K562 (cell line): ENCODE data around the gene DSC2. TPM values are rescaled to one million over a fixed set of nuclear protein-coding genes. Genes with fewer than 3 reads are reported as not detected.

Source experiments
- CBX8 ChIP-seq: fragments of 200-600 bp; sonication (generic); IDR thresholded peaks from 2 replicates; pipeline ENCODE4 v1.6.1; 2012; ENCODE audit warnings: borderline replicate concordance, mixed run types, low read depth, mild to moderate bottlenecking, moderate library complexity, mixed read lengths, low read length, control low read depth, inconsistent platforms; ENCODE audit not compliant: poor library complexity, severe bottlenecking; ENCODE audit errors: extremely low read depth
- ELF4 ChIP-seq: fragments of 450-650 bp; formaldehyde crosslinking; IDR thresholded peaks from 2 replicates; pipeline ENCODE4 v1.4.0; 2022; ENCODE audit warnings: missing genetic modification characterization
- GATAD2B ChIP-seq: fragments of 450-650 bp; IDR thresholded peaks from 2 replicates; pipeline ENCODE4 v1.6.1; 2017; ENCODE audit warnings: mild to moderate bottlenecking, borderline replicate concordance
- ILF3 ChIP-seq: fragments of 450-650 bp; IDR thresholded peaks from 2 replicates; pipeline ENCODE4 v1.6.1; 2018; ENCODE audit warnings: antibody characterized with exemption, mild to moderate bottlenecking, moderate library complexity, borderline replicate concordance
- MEIS2 ChIP-seq: fragments of 450-650 bp; IDR thresholded peaks from 2 replicates; pipeline ENCODE4 v1.6.1; 2014; ENCODE audit warnings: mild to moderate bottlenecking; ENCODE audit not compliant: partially characterized antibody
- SOX6 ChIP-seq: fragments of 450-650 bp; IDR thresholded peaks from 2 replicates; pipeline ENCODE4 v1.6.1; 2014; ENCODE audit warnings: mild to moderate bottlenecking
- TCFL5 ChIP-seq: fragments of 250-450 bp; sonication (Bioruptor Pico); conservative IDR thresholded peaks from 2 replicates; pipeline ENCODE4 v1.6.1; 2021; ENCODE audit warnings: mild to moderate bottlenecking, moderate library complexity, matching md5 sums
- TEAD2 ChIP-seq: fragments of 450-650 bp; IDR thresholded peaks from 2 replicates; pipeline ENCODE4 v1.6.1; 2016; ENCODE audit warnings: missing genetic modification characterization, control low read depth, missing compliant biosample characterization
- ZC3H4 ChIP-seq: sonication (generic); formaldehyde crosslinking; IDR thresholded peaks from 2 replicates; pipeline ENCODE4 v1.9.0; 2021; ENCODE audit warnings: missing genetic modification reagents, borderline replicate concordance
- ZFP30 ChIP-seq: fragments of 250-450 bp; sonication (Bioruptor Pico); IDR thresholded peaks from 2 replicates; pipeline ENCODE4 v1.8.0; 2022; ENCODE audit warnings: moderate library complexity, mild to moderate bottlenecking, inconsistent platforms, borderline replicate concordance
- ZNF24 ChIP-seq: fragments of 450-650 bp; IDR thresholded peaks from 2 replicates; pipeline ENCODE4 v1.6.1; 2016
- ZNF551 ChIP-seq: fragments of 250-450 bp; sonication (Bioruptor Pico); IDR thresholded peaks from 2 replicates; pipeline ENCODE4 v1.5.0; 2021; ENCODE audit warnings: mild to moderate bottlenecking, moderate library complexity
- polyA plus RNA-seq, 8 experiments: library from polyadenylated mRNA; depleted of rRNA in 4 of 8; stranded (reverse) in 5 of 8; unstranded in 3 of 8; fragments of >200 nt; fragmentation: Nextera tagmentation in 2 of 8; fragmentation: Illumina TruSeq in 1 of 8; extraction: Ambion mirVana in 2 of 8; extraction: Trizol in 1 of 8; gene quantifications; 2 replicates each; pipeline versions ENCODE4 v1.2.1 to v1.2.3, GENCODE V29; 2011 to 2014; ENCODE audit warnings: inconsistent platforms in 1 of 8, missing spikeins in 1 of 8
- total RNA-seq, 7 experiments: library from RNA; depleted of rRNA in 6 of 7; stranded (reverse); fragments of >200 nt in 6 of 7; fragmentation: Illumina TruSeq in 2 of 7; extraction: Trizol in 2 of 7; gene quantifications; 2 replicates each; pipeline versions ENCODE4 v1.2.1 to v1.2.3, GENCODE V29; 2011 to 2021; ENCODE audit warnings: low replicate concordance in 1 of 7
- TF ChIP-seq, protein P1 (sequence below): IDR thresholded peaks from 2 replicates; pipeline ENCODE4 v1.6.1; 2016; ENCODE audit warnings: missing genetic modification characterization, missing compliant biosample characterization
- TF ChIP-seq, protein P2 (sequence below), 2 experiments: fragments of 450-650 bp; IDR thresholded peaks; 2 replicates each; pipeline ENCODE4 v1.6.1; 2018; ENCODE audit warnings: mild to moderate bottlenecking in 2 of 2, low read depth in 1 of 2; ENCODE audit not compliant: partially characterized antibody in 2 of 2
- TF ChIP-seq, protein P3 (sequence below): fragments of 450-650 bp; IDR thresholded peaks from 2 replicates; pipeline ENCODE4 v1.7.0; 2016; ENCODE audit warnings: borderline replicate concordance
- TF ChIP-seq, protein P4 (sequence below): sonication (generic); formaldehyde crosslinking; IDR thresholded peaks from 2 replicates; pipeline ENCODE4 v1.8.0; 2023; ENCODE audit warnings: mild to moderate bottlenecking, missing genetic modification reagents

Gene DSC2
- total and polyA plus RNA-seq, 9 of the 15 experiments (the other 6 are each of a cell fraction or from before 2014, with no cell fraction given): 3.8 to 15.3 (median 6.4) TPM

DNA sequence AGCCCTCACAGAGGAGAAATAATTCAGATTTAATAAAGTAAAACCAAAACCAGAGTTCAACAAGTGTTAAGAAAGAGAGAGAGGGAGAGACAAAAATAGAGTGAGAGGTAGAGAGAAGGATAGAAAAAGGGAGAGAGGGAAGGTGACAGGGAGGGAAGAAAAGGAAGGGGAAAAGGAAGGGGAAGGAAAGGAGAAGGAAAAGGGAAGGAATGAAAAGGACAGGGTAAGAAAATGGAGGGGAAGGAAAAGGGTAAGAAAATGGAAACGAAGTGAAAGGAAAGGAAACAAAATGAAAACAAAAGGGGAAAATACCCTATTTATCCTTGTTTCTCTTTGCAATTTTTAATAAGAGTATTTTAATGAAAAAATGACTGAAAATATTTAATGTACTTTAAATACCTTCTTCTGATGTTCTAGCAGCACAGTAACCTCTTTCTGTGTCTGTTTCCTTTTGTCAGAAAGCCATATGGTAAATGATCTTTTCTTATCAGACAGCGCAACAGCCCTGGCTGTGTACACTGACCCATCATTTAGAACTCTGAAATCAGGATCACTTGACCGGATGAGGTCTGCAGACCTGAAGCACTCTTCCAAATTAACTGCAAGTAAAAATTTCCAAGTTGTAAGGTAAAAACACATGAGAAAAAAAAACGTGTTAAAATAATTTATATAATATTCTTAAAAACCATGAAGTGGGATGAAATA lies 71.5 kb downstream of the DSC2 start (continued):
- TF ChIP-seq, protein P1, sequence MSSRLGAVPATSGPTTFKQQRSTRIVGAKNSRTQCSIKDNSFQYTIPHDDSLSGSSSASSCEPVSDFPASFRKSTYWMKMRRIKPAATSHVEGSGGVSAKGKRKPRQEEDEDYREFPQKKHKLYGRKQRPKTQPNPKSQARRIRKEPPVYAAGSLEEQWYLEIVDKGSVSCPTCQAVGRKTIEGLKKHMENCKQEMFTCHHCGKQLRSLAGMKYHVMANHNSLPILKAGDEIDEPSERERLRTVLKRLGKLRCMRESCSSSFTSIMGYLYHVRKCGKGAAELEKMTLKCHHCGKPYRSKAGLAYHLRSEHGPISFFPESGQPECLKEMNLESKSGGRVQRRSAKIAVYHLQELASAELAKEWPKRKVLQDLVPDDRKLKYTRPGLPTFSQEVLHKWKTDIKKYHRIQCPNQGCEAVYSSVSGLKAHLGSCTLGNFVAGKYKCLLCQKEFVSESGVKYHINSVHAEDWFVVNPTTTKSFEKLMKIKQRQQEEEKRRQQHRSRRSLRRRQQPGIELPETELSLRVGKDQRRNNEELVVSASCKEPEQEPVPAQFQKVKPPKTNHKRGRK (tag): peak; percentile 99
- TF ChIP-seq ZNF24 (no peak), CBX8 (no peak), MEIS2 (peak; percentile 55), ZFP30 (no peak), ILF3 (no peak), SOX6 (no peak), TEAD2 (tag) (no peak), ZNF551 (CRISPR knock-in tag) (no peak), ZC3H4 (no peak), TCFL5 (no peak), GATAD2B (no peak), ELF4 (CRISPR knock-in tag) (0 out of 2 replicates have a peak, but pooled peaks have one; percentile 73)
- TF ChIP-seq, protein P2, sequence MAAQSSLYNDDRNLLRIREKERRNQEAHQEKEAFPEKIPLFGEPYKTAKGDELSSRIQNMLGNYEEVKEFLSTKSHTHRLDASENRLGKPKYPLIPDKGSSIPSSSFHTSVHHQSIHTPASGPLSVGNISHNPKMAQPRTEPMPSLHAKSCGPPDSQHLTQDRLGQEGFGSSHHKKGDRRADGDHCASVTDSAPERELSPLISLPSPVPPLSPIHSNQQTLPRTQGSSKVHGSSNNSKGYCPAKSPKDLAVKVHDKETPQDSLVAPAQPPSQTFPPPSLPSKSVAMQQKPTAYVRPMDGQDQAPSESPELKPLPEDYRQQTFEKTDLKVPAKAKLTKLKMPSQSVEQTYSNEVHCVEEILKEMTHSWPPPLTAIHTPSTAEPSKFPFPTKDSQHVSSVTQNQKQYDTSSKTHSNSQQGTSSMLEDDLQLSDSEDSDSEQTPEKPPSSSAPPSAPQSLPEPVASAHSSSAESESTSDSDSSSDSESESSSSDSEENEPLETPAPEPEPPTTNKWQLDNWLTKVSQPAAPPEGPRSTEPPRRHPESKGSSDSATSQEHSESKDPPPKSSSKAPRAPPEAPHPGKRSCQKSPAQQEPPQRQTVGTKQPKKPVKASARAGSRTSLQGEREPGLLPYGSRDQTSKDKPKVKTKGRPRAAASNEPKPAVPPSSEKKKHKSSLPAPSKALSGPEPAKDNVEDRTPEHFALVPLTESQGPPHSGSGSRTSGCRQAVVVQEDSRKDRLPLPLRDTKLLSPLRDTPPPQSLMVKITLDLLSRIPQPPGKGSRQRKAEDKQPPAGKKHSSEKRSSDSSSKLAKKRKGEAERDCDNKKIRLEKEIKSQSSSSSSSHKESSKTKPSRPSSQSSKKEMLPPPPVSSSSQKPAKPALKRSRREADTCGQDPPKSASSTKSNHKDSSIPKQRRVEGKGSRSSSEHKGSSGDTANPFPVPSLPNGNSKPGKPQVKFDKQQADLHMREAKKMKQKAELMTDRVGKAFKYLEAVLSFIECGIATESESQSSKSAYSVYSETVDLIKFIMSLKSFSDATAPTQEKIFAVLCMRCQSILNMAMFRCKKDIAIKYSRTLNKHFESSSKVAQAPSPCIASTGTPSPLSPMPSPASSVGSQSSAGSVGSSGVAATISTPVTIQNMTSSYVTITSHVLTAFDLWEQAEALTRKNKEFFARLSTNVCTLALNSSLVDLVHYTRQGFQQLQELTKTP (IDR thresholded peaks at IDR 0.05; ENCODE audit: low read depth in 1 of 2, partially characterized antibody in 2 of 2): no peak
- TF ChIP-seq, protein P3, sequence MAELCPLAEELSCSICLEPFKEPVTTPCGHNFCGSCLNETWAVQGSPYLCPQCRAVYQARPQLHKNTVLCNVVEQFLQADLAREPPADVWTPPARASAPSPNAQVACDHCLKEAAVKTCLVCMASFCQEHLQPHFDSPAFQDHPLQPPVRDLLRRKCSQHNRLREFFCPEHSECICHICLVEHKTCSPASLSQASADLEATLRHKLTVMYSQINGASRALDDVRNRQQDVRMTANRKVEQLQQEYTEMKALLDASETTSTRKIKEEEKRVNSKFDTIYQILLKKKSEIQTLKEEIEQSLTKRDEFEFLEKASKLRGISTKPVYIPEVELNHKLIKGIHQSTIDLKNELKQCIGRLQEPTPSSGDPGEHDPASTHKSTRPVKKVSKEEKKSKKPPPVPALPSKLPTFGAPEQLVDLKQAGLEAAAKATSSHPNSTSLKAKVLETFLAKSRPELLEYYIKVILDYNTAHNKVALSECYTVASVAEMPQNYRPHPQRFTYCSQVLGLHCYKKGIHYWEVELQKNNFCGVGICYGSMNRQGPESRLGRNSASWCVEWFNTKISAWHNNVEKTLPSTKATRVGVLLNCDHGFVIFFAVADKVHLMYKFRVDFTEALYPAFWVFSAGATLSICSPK: no peak
- TF ChIP-seq, protein P4, sequence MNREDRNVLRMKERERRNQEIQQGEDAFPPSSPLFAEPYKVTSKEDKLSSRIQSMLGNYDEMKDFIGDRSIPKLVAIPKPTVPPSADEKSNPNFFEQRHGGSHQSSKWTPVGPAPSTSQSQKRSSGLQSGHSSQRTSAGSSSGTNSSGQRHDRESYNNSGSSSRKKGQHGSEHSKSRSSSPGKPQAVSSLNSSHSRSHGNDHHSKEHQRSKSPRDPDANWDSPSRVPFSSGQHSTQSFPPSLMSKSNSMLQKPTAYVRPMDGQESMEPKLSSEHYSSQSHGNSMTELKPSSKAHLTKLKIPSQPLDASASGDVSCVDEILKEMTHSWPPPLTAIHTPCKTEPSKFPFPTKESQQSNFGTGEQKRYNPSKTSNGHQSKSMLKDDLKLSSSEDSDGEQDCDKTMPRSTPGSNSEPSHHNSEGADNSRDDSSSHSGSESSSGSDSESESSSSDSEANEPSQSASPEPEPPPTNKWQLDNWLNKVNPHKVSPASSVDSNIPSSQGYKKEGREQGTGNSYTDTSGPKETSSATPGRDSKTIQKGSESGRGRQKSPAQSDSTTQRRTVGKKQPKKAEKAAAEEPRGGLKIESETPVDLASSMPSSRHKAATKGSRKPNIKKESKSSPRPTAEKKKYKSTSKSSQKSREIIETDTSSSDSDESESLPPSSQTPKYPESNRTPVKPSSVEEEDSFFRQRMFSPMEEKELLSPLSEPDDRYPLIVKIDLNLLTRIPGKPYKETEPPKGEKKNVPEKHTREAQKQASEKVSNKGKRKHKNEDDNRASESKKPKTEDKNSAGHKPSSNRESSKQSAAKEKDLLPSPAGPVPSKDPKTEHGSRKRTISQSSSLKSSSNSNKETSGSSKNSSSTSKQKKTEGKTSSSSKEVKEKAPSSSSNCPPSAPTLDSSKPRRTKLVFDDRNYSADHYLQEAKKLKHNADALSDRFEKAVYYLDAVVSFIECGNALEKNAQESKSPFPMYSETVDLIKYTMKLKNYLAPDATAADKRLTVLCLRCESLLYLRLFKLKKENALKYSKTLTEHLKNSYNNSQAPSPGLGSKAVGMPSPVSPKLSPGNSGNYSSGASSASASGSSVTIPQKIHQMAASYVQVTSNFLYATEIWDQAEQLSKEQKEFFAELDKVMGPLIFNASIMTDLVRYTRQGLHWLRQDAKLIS (CRISPR knock-in tag): no peak
